Measurements from ENCODE around the gene UBE2D3. TPM values are rescaled to one million over a fixed set of nuclear protein-coding genes. Genes with fewer than 3 reads are reported as not detected.

Gene UBE2D3
- total RNA-seq, 1 experiment from 2014 or later: 351 TPM

GRCh38 chr4:102869569-102870197, 42.3 kb upstream of the UBE2D3 start:
- no peak; the same call in 1 of the 2 replicates for ATAC-seq
- Mint-ChIP-seq H3K9me3 (peaks cover 1% of the 10 kb centered on the region; the same call in 1 of the 2 replicates), H3K36me3 (peaks cover 25% of the 10 kb centered on the region), H3K4me1 (peaks cover 44% of the 10 kb centered on the region), H3K27ac (peak overlapping the region; percentile 100), H3K27me3 (ENCODE audit: low read depth) (no peaks in the 10 kb centered on the region), H3K4me3 (peak overlapping the region; percentile 81)
- ChIA-PET POLR2A (interaction anchor here (0.6 to 2.9 kb wide), 11 partner anchors 12 to 1069 kb away, joined by 3 to 113 read pairs (median 4); partner anchors contain the start of genes MANBA and UBE2D3), CTCF (interaction anchor here (1.0 to 1.2 kb wide), 3 partner anchors 41 to 230 kb away, joined by 3 to 7 read pairs (median 4); partner anchors contain the start of gene BDH2)
- no peak for TF ChIP-seq TP53 (CRISPR knock-in tag; IDR thresholded peaks at IDR 0.05)
- TF ChIP-seq ZSCAN18 (CRISPR knock-in tag; IDR thresholded peaks at IDR 0.05): no peak
- no peak for TF ChIP-seq ZNF138 (CRISPR knock-in tag; conservative IDR thresholded peaks at IDR 0.05)
- TF ChIP-seq ATF2 (CRISPR knock-in tag; IDR thresholded peaks at IDR 0.05; ENCODE audit: borderline replicate concordance, low read depth): no peak
- TF ChIP-seq CBFB (CRISPR knock-in tag; IDR thresholded peaks at IDR 0.05; ENCODE audit: low read depth): no peak
- TF ChIP-seq NFE2L1 (CRISPR knock-in tag; IDR thresholded peaks at IDR 0.05): no peak
- no peak for TF ChIP-seq ZNF263 (CRISPR knock-in tag; IDR thresholded peaks at IDR 0.05; ENCODE audit: low read depth)
- TF ChIP-seq PRRX2 (CRISPR knock-in tag; IDR thresholded peaks at IDR 0.05): no peak
- no peak for TF ChIP-seq MXD4 (CRISPR knock-in tag; IDR thresholded peaks at IDR 0.05; ENCODE audit: borderline replicate concordance)
- TF ChIP-seq OVOL2 (CRISPR knock-in tag; IDR thresholded peaks at IDR 0.05; ENCODE audit: borderline replicate concordance): no peak
- TF ChIP-seq TEAD4 (CRISPR knock-in tag; IDR thresholded peaks at IDR 0.05): no peak
- TF ChIP-seq ZBTB43 (CRISPR knock-in tag; IDR thresholded peaks at IDR 0.05): no peak
- TF ChIP-seq NR3C1 (CRISPR knock-in tag; conservative IDR thresholded peaks at IDR 0.05; ENCODE audit: low read depth): no peak
- TF ChIP-seq GRHL2 (CRISPR knock-in tag; IDR thresholded peaks at IDR 0.05; ENCODE audit: insufficient replicate concordance, severe bottlenecking): no peak
- TF ChIP-seq ZNF512 (CRISPR knock-in tag; IDR thresholded peaks at IDR 0.05; ENCODE audit: borderline replicate concordance): no peak
- no peak for DNase-seq (ENCODE audit: low spot score)

GRCh38 chr4:102868781-102869568, 41.6 kb upstream of the UBE2D3 start, which contains the start of gene CISD2:
CISD2 (plus strand) TSS chr4:102868992; CDS start chr4:102869085, 93 bp downstream.
- peak; percentile 91 for ATAC-seq
- no peaks in the 10 kb centered on the region for H3K27me3 Mint-ChIP-seq (ENCODE audit: low read depth)
- peak within 1 kb of the TSS; percentile 100 for H3K27ac Mint-ChIP-seq
- CTCF ChIA-PET: interaction anchor here (0.7 to 1.2 kb wide), 4 partner anchors 41 to 231 kb away, joined by 3 to 7 read pairs (median 4); partner anchors contain the start of gene BDH2
- H3K9me3 Mint-ChIP-seq: no peaks in the 10 kb centered on the region
- POLR2A ChIA-PET: interaction anchor here (0.6 to 2.9 kb wide), 11 partner anchors 13 to 1069 kb away, joined by 3 to 113 read pairs (median 4); partner anchors contain the start of genes MANBA and UBE2D3
- peak; percentile 93 for DNase-seq (ENCODE audit: low spot score)
- peaks cover 20% of the 10 kb centered on the region for H3K36me3 Mint-ChIP-seq
- peaks cover 44% of the 10 kb centered on the region for H3K4me1 Mint-ChIP-seq
- peak within 1 kb of the TSS; percentile 81 for H3K4me3 Mint-ChIP-seq
- no peak for TF ChIP-seq HMGA2 (CRISPR knock-in tag; IDR thresholded peaks at IDR 0.05)
- TF ChIP-seq JUN (CRISPR knock-in tag; IDR thresholded peaks at IDR 0.05): peak; percentile 87; the same call in 1 of the 2 replicates
- peak; percentile 90 for TF ChIP-seq FOXP4 (CRISPR knock-in tag; IDR thresholded peaks at IDR 0.05)
- TF ChIP-seq CTCF (IDR thresholded peaks at IDR 0.05): no peak
- peak; percentile 17 for TF ChIP-seq NFYB (CRISPR knock-in tag; conservative IDR thresholded peaks at IDR 0.05; ENCODE audit: low read depth)
- TF ChIP-seq ELF4 (CRISPR knock-in tag; IDR thresholded peaks at IDR 0.05; ENCODE audit: low read depth): no peak; the same call in 1 of the 2 replicates
- no peak for TF ChIP-seq GRHL2 (CRISPR knock-in tag; IDR thresholded peaks at IDR 0.05; ENCODE audit: insufficient replicate concordance, severe bottlenecking)
- TF ChIP-seq USF1 (CRISPR knock-in tag; IDR thresholded peaks at IDR 0.05): peak; percentile 98
